Activated B cell treated with CpG ODN at 0.5 μM for 24 hours (primary cell): ENCODE measurements around the gene CDCA7. TPM values are rescaled to one million over a fixed set of nuclear protein-coding genes. Genes with fewer than 3 reads are reported as not detected.

ENCODE experiments used
- ATAC-seq: fragments of 200-7000 bp; cut with Tn5 transposase; one replicate; pipeline ENCODE4 v1.10.0; 2021; ENCODE audit warnings: low read depth, mild to moderate bottlenecking, moderate library complexity
- CTCF ChIA-PET: fragments of 350-600 bp; sonication (Branson Sonifier 250); formaldehyde crosslinking; loops from one replicate; lab custom pipeline; 2021; ENCODE audit warnings: antibody characterized with exemption; lab: Charles Lee
- POLR2A ChIA-PET: fragments of 350-600 bp; sonication (Branson Sonifier 250); formaldehyde crosslinking; loops from one replicate; lab custom pipeline; 2021; ENCODE audit warnings: antibody characterized with exemption; lab: Charles Lee
- DNase-seq: peaks from one replicate; pipeline ENCODE4 v3.0.0; 2022
- H3K27ac Mint-ChIP-seq: one replicate; pipeline ENCODE4 v1.8.0; 2020; ENCODE audit warnings: mixed read lengths
- H3K27me3 Mint-ChIP-seq: one replicate; pipeline ENCODE4 v1.8.0; 2021; ENCODE audit warnings: mixed read lengths
- H3K36me3 Mint-ChIP-seq: one replicate; pipeline ENCODE4 v1.8.0; 2021; ENCODE audit warnings: low read depth, mixed read lengths
- H3K4me1 Mint-ChIP-seq: one replicate; pipeline ENCODE4 v1.8.0; 2021; ENCODE audit warnings: mixed read lengths
- H3K4me3 Mint-ChIP-seq: one replicate; pipeline ENCODE4 v1.8.0; 2020; ENCODE audit warnings: mild to moderate bottlenecking, mixed read lengths
- H3K9me3 Mint-ChIP-seq: one replicate; pipeline ENCODE4 v1.8.0; 2020; ENCODE audit warnings: mixed read lengths
- intact Hi-C: fragments of 100-400 bp; cut with micrococcal nuclease; formaldehyde crosslinking; loops from one replicate; pipeline ENCODE4 v1.15.1; 2024
- total RNA-seq: library from RNA; stranded (reverse); gene quantifications from 2 replicates; pipeline ENCODE4 v1.2.3, GENCODE V29; 2022
- TF ChIP-seq, protein P1 (sequence below): fragments of 200-600 bp; IDR thresholded peaks from one replicate; pipeline ENCODE4 v1.8.0; 2022; ENCODE audit warnings: antibody characterized with exemption, mild to moderate bottlenecking

CDCA7 gene
- total RNA-seq, 1 donor from 2014 or later: 6.3 TPM

DNA sequence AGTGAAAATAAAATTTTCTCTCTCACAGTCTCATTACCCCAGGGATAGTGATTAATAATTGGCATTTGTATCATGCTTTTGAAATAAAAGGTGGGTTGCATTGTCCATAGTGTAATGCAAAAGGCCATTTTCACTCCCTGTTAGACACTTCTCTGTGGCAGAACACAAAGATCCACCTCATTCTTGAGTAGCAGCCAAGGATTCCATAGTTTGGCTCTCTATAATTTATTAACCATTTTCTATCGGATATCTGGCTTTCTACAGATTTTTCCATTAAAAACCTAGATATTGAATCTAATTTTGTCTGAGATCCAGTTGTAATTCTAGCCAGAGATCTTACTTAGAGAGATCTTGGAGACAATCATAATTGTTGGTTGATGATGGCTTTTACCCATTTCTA is 39.0 kb downstream of the CDCA7 start:
- no peak for DNase-seq
- CTCF ChIA-PET: no interaction called here
- H3K27me3 Mint-ChIP-seq: peaks cover 14% of the 10 kb centered on the region
- no peak overlapping the region for H3K27ac Mint-ChIP-seq
- H3K9me3 Mint-ChIP-seq: no peaks in the 10 kb centered on the region
- TF ChIP-seq, protein P1, sequence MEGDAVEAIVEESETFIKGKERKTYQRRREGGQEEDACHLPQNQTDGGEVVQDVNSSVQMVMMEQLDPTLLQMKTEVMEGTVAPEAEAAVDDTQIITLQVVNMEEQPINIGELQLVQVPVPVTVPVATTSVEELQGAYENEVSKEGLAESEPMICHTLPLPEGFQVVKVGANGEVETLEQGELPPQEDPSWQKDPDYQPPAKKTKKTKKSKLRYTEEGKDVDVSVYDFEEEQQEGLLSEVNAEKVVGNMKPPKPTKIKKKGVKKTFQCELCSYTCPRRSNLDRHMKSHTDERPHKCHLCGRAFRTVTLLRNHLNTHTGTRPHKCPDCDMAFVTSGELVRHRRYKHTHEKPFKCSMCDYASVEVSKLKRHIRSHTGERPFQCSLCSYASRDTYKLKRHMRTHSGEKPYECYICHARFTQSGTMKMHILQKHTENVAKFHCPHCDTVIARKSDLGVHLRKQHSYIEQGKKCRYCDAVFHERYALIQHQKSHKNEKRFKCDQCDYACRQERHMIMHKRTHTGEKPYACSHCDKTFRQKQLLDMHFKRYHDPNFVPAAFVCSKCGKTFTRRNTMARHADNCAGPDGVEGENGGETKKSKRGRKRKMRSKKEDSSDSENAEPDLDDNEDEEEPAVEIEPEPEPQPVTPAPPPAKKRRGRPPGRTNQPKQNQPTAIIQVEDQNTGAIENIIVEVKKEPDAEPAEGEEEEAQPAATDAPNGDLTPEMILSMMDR: no peak
- no peaks in the 10 kb centered on the region for H3K36me3 Mint-ChIP-seq
- POLR2A ChIA-PET: no interaction called here
- no peak for ATAC-seq
- H3K4me3 Mint-ChIP-seq: no peak overlapping the region
- intact Hi-C loops: no loop called here
- no peaks in the 10 kb centered on the region for H3K4me1 Mint-ChIP-seq

DNA sequence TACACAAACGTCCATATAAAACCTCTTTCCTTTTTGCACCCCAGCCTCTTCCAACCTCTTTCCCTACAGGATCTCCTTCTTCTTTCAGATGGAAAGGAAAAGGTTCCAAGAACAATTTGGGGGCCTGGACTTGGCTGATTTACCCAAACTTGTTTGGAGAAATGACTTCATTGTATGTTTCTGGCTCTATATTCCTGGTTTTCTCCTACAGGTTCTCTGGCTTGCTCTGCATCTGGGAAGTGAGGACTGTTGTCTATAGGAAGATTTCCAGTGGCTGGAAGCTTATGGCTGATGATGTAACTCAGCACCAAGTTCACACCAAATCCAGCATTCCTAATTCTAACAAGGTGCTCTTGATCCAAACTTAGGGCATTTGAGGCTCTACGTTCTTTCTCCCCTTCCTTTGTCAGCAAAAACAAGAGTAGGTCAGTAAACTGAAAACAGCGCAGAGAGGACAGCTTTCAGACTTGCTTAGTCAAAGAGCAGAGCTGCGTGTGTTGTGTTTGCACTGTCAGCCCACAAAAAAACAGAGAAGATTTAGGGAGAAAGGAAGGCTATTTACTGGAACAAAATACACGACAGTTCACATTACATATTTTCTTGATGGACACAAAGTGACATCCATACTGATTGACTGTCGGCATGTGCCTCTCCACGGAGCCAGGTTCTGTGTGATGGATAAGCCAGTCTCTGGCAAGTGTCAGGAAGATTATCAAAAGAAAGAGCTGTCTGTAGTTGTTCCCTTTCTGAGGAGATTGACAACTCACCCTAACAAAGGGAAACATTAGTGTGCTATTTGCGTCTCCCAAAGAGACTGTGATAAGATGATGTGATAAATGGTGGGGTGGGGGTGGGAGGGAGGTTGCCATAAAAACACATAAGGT is 39.7 kb downstream of the CDCA7 start:
- POLR2A ChIA-PET: no interaction called here
- ATAC-seq: no peak
- TF ChIP-seq, protein P1: no peak
- Mint-ChIP-seq H3K9me3 (no peaks in the 10 kb centered on the region), H3K27me3 (peaks cover 17% of the 10 kb centered on the region), H3K36me3 (no peaks in the 10 kb centered on the region), H3K4me1 (no peaks in the 10 kb centered on the region), H3K4me3 (no peak overlapping the region), H3K27ac (no peak overlapping the region)
- no peak for DNase-seq
- intact Hi-C loops: no loop called here
- CTCF ChIA-PET: no interaction called here

DNA sequence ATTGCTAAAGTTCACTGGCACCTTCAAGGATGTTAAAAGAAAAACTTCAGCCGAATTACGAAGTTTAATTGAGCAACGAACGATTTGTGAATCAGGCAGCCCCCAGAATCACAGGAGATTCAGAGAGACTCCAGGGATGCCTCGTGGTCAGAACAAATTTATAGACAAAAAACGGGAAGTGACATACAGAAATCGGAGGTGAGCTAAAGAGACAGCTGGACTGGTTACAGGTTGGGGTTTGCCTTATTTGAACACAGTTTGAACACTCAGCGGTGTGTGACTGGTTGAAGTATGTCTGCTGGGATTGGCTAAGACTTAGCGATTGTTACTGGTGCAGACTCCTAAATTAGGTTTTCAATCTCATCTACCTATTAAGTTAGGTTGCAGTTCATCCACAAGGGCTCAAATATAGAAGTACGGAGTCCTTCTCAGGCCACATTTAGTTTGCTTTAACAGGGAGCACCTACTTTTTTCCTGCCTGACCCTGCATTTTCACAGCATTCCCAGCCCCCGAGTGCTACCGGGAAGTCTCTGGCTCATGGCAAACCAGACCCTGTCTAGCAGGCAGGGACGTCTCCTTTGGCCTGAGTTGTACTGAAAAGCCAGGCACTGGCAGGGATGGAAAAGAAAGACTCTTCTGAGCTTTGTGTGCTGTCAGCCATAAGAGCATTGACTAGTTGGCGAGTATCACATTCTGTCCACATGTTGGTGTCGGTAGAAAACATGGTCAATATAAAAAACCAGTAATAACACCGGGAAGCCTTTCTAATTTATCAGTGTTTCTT is 41.1 kb downstream of the CDCA7 start:
- TF ChIP-seq, protein P1: no peak
- ATAC-seq: no peak
- Mint-ChIP-seq H3K4me3 (no peak overlapping the region), H3K27me3 (peaks cover 25% of the 10 kb centered on the region), H3K9me3 (no peaks in the 10 kb centered on the region), H3K4me1 (no peaks in the 10 kb centered on the region), H3K36me3 (no peaks in the 10 kb centered on the region), H3K27ac (no peak overlapping the region)
- intact Hi-C loops: no loop called here
- POLR2A ChIA-PET: no interaction called here
- no peak for DNase-seq
- CTCF ChIA-PET: interaction anchor here (1.1 kb wide), 1 partner anchor 946 kb away, joined by 3 read pairs; no protein-coding TSS in a partner anchor

DNA sequence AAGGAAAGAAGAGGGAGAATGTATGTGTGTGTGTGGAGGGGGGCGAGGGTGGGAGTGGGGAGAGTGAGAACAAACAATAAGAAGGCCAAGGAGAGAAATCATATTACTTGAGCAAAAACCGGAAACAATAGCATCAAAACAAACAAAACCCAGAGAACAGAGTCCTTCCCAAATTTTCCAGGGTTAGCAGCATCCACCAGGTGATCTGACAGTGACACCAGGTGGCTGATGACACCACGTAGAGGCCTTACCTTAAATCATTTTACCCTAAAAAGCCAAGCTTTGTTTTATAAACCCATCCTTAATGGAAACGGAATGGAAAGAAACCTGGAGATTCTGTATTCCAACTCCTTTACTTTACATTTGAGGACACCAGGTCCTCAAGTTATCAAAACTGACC is 42.9 kb downstream of the CDCA7 start:
- POLR2A ChIA-PET: interaction anchor here (0.5 kb wide), 1 partner anchor 112 kb away, joined by 6 read pairs; no protein-coding TSS in a partner anchor
- Mint-ChIP-seq H3K4me3 (no peak overlapping the region), H3K9me3 (no peaks in the 10 kb centered on the region), H3K4me1 (peaks cover 3% of the 10 kb centered on the region), H3K27ac (no peak overlapping the region), H3K36me3 (no peaks in the 10 kb centered on the region), H3K27me3 (peaks cover 38% of the 10 kb centered on the region)
- intact Hi-C loops: no loop called here
- no peak for ATAC-seq
- CTCF ChIA-PET: no interaction called here
- no peak for DNase-seq
- TF ChIP-seq, protein P1: no peak

DNA sequence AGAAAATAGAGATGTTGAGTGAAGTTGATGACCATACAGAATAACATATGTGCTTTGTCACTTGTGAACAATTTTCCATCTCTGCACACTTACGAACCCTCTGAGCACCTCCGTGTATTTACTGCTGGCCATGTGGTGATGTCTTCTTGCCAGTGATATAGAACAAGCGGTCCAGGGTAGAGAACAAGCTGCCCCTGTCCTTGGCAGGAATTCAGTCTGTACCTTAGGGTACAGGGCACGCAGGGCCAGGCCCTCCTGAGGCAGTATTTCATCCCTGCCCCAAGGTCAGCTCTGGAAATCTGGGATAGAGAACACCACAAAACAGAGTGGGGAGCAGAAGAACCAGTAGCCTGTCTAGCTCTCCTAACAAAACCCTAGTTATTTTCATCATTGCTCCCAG is 44.6 kb downstream of the CDCA7 start:
- peaks cover 4% of the 10 kb centered on the region for H3K4me1 Mint-ChIP-seq
- intact Hi-C loops: no loop called here
- ChIA-PET CTCF (interaction anchor here (6.7 kb wide), 1 partner anchor 941 kb away, joined by 109 read pairs; no protein-coding TSS in a partner anchor), POLR2A (no interaction called here)
- ATAC-seq: no peak
- no peaks in the 10 kb centered on the region for H3K36me3 Mint-ChIP-seq
- TF ChIP-seq, protein P1: no peak
- no peak overlapping the region for H3K27ac Mint-ChIP-seq
- H3K9me3 Mint-ChIP-seq: no peaks in the 10 kb centered on the region
- no peak for DNase-seq
- no peak overlapping the region for H3K4me3 Mint-ChIP-seq
- H3K27me3 Mint-ChIP-seq: peaks cover 50% of the 10 kb centered on the region
